GM10248 (cell line): ENCODE data around the gene ADRA2B.
A peak's percentile ranks its signal among the peaks of the same experiment; 100 is the strongest.

ENCODE experiments used
- CTCF ChIA-PET: fragments of 300-600 bp; sonication (Branson Sonifier 250); formaldehyde crosslinking; extraction: SDS; loops from one replicate; lab custom pipeline; 2021; ENCODE audit warnings: antibody characterized with exemption; lab: Yijun Ruan, JAX
- POLR2A ChIA-PET: fragments of 350-650 bp; sonication (Branson Sonifier 250); formaldehyde crosslinking; extraction: SDS; loops from one replicate; lab custom pipeline; 2020; ENCODE audit warnings: antibody characterized with exemption; lab: Yijun Ruan, JAX
- DNase-seq: peaks from one replicate; pipeline ENCODE4 v3.0.0; 2012; ENCODE audit errors: extremely low spot score
- TF ChIP-seq, protein P1 (sequence below): IDR thresholded peaks from 2 replicates; pipeline ENCODE4 v1.5.1; 2012; ENCODE audit warnings: mild to moderate bottlenecking, low read depth; ENCODE audit errors: extremely low read depth, missing control alignments, control extremely low read depth

Gene ADRA2B

GRCh38 chr2:96116879-96117533 lies 635 bp upstream of the ADRA2B start:
- CTCF ChIA-PET: interaction anchor here (0.7 to 4.6 kb wide), 38 partner anchors 9 to 741 kb away, joined by 3 to 43 read pairs (median 4); partner anchors contain the start of genes ANKRD36C, ANKRD39, ASTL and ITPRIPL1
- peak; percentile 92 for DNase-seq
- TF ChIP-seq, protein P1, sequence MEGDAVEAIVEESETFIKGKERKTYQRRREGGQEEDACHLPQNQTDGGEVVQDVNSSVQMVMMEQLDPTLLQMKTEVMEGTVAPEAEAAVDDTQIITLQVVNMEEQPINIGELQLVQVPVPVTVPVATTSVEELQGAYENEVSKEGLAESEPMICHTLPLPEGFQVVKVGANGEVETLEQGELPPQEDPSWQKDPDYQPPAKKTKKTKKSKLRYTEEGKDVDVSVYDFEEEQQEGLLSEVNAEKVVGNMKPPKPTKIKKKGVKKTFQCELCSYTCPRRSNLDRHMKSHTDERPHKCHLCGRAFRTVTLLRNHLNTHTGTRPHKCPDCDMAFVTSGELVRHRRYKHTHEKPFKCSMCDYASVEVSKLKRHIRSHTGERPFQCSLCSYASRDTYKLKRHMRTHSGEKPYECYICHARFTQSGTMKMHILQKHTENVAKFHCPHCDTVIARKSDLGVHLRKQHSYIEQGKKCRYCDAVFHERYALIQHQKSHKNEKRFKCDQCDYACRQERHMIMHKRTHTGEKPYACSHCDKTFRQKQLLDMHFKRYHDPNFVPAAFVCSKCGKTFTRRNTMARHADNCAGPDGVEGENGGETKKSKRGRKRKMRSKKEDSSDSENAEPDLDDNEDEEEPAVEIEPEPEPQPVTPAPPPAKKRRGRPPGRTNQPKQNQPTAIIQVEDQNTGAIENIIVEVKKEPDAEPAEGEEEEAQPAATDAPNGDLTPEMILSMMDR: peak; percentile 90
- POLR2A ChIA-PET: no interaction called here

DNA sequence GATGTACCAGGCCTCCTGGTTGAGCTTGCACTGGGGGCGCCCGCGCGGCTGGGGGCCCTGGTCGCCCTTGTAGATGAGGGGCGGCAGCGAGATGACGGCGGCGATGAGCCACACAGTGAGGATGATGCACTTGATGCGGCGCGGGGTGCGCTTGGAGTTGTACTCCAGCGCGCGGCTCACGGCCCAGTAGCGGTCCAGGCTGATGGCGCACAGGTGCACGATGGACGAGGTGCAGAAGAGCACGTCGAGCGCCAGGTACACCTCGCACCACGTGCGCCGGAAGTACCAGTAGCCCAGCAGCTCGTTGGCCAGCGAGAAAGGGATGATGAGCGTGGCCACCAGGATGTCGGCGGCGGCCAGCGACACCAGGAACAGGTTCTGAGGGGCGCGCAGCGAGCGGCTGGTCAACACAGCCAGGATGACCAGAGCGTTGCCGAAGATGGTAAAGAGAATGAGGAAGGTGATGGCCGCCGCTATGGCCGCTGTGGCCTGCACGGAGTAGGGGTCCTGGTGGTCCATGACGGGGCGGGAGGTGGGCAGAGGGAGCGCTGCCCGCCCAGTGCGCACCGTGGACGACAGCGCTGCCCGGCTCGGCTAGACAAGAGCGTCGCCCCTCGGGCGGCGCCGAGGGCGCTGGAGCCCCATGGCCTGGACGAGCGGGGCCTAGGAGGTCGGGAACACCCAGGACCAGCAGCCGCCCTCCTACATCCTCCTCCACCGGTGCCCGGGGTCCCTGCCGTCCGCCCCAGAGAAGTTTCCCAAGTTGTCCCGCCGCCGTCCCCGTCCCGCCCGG lies 544 bp downstream of the ADRA2B start:
- CTCF ChIA-PET: interaction anchor here (0.9 to 4.6 kb wide), 18 partner anchors 7 to 742 kb away, joined by 3 to 43 read pairs (median 7); partner anchors contain the start of gene ANKRD39
- POLR2A ChIA-PET: no interaction called here
- TF ChIP-seq, protein P1: no peak
- DNase-seq: no peak

GRCh38 chr2:96114903-96115581 lies 1.3 kb downstream of the ADRA2B start:
- CTCF ChIA-PET: interaction anchor here (1.2 to 3.3 kb wide), 4 partner anchors 11 to 60 kb away, joined by 3 to 10 read pairs (median 10); no protein-coding TSS in a partner anchor
- POLR2A ChIA-PET: no interaction called here
- TF ChIP-seq, protein P1: no peak
- no peak for DNase-seq

GRCh38 chr2:96114546-96114902 lies 1.8 kb downstream of the ADRA2B start:
- no peak for DNase-seq
- POLR2A ChIA-PET: no interaction called here
- CTCF ChIA-PET: interaction anchor here (1.2 to 3.3 kb wide), 2 partner anchors 11 to 60 kb away, joined by 3 to 10 read pairs; no protein-coding TSS in a partner anchor
- TF ChIP-seq, protein P1: no peak

DNA sequence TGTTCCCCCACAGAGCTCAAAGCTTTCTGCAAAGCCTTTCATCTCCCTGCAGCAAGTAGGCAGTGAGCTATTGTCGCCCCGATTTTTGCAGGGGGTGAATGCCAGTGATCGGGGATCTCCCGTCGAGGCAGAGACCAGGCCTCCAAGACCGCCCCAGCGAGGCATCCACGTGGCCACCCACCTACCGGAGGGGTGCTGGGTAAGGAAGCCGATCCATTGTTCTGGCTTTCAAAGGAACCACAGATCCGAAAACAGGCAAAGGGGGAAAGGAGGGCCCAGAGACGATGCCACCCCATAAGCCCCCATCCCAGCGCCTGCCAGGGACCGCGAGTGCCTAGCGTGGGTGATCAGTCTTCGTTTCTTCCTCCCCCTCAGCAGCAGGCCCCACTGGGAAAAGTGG lies 2.4 kb downstream of the ADRA2B start:
- TF ChIP-seq, protein P1: no peak
- CTCF ChIA-PET: interaction anchor here (0.6 to 3.3 kb wide), 4 partner anchors 40 to 418 kb away, joined by 3 to 10 read pairs (median 4); no protein-coding TSS in a partner anchor
- POLR2A ChIA-PET: no interaction called here
- no peak for DNase-seq

DNA sequence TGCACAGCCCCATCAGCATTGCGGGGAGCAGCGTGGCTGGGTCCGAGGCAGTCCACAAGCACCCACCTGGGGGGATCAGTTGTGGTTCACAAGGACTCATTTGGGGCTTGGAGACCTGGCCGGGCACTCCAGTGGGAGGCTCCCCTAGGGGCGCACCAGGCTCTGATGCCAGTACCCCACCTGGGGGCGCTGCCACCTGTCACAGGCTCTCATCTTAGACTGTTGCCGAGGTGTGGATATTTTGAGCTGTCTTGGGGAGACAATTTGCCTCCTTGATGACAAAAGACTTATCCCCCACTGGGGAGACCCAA lies 3.0 kb downstream of the ADRA2B start:
- no peak for DNase-seq
- CTCF ChIA-PET: interaction anchor here (0.6 to 3.3 kb wide), 5 partner anchors 39 to 418 kb away, joined by 3 to 10 read pairs (median 5); no protein-coding TSS in a partner anchor
- POLR2A ChIA-PET: no interaction called here
- TF ChIP-seq, protein P1: peak; percentile 25
